Neuronal stem cell (in vitro differentiated cells): ENCODE results near the gene VGLL3.

Source experiments
- DNase-seq: peaks from one replicate; pipeline ENCODE4 v3.0.0-alpha.2; 2013; ENCODE audit warnings: low spot score
- H2AFZ ChIP-seq: one replicate; pipeline ENCODE4 v1.6.1; 2013; ENCODE audit warnings: mild to moderate bottlenecking, low read length, inconsistent platforms
- H2AK5ac ChIP-seq: 2 replicates; pipeline ENCODE4 v1.6.1; 2013; ENCODE audit warnings: low read depth, mild to moderate bottlenecking, inconsistent platforms, low read length, moderate library complexity, mixed read lengths
- H2BK120ac ChIP-seq: 2 replicates; pipeline ENCODE4 v1.6.1; 2013; ENCODE audit warnings: low read depth, mild to moderate bottlenecking, inconsistent platforms, low read length, moderate library complexity, mixed read lengths
- H2BK12ac ChIP-seq: one replicate; pipeline ENCODE4 v1.6.1; 2013; ENCODE audit warnings: low read length, inconsistent platforms
- H2BK15ac ChIP-seq: 2 replicates; pipeline ENCODE4 v1.6.1; 2013; ENCODE audit warnings: mild to moderate bottlenecking, low read length, inconsistent platforms, mixed read lengths
- H2BK5ac ChIP-seq: one replicate; pipeline ENCODE4 v1.6.1; 2013; ENCODE audit warnings: inconsistent platforms, mild to moderate bottlenecking, low read length, moderate library complexity
- H3K14ac ChIP-seq: one replicate; pipeline ENCODE4 v1.6.1; 2013; ENCODE audit warnings: low read length, inconsistent platforms
- H3K18ac ChIP-seq: 2 replicates; pipeline ENCODE4 v1.6.1; 2013; ENCODE audit warnings: low read length, inconsistent platforms
- H3K23ac ChIP-seq: 2 replicates; pipeline ENCODE4 v1.6.1; 2013; ENCODE audit warnings: low read depth, mild to moderate bottlenecking, mixed read lengths, low read length, inconsistent platforms; ENCODE audit not compliant: poor library complexity
- H3K27ac ChIP-seq: replicated peaks from 3 replicates; pipeline ENCODE4 v1.5.1; 2013; ENCODE audit warnings: low read length, inconsistent platforms
- H3K27me3 ChIP-seq, 3 experiments: 2 replicates each; pipeline ENCODE4 v1.6.1; 2013; ENCODE audit warnings: low read length in 3 of 3, mild to moderate bottlenecking in 2 of 3, inconsistent platforms in 1 of 3, low read depth in 1 of 3, mixed read lengths in 1 of 3, moderate library complexity in 1 of 3; ENCODE audit not compliant: control insufficient read depth in 3 of 3, insufficient read depth in 3 of 3
- H3K36me3 ChIP-seq, 2 donors: replicated peaks in 1 of 2; 2 replicates each; pipeline ENCODE4 v1.6.1; 2013; ENCODE audit warnings: low read length in 2 of 2; ENCODE audit not compliant: control insufficient read depth in 2 of 2, insufficient read depth in 2 of 2
- H3K4ac ChIP-seq: 2 replicates; pipeline ENCODE4 v1.6.1; 2013; ENCODE audit warnings: inconsistent platforms, mild to moderate bottlenecking, low read length, moderate library complexity
- H3K4me1 ChIP-seq, 2 donors: 1 replicate in 1 of 2; 2 replicates in 1 of 2; pipeline ENCODE4 v1.6.1; 2013; ENCODE audit warnings: low read length in 2 of 2, low read depth in 1 of 2; ENCODE audit not compliant: control insufficient read depth in 2 of 2, insufficient read depth in 1 of 2
- H3K4me2 ChIP-seq: one replicate; pipeline ENCODE4 v1.6.1; 2013; ENCODE audit warnings: mild to moderate bottlenecking, low read length, inconsistent platforms; ENCODE audit not compliant: insufficient read depth, poor library complexity, severe bottlenecking
- H3K4me3 ChIP-seq, 2 donors: 2 replicates each; pipeline ENCODE4 v1.5.1; 2013; ENCODE audit warnings: low read length in 2 of 2, mild to moderate bottlenecking in 2 of 2, inconsistent platforms in 1 of 2, moderate library complexity in 1 of 2
- H3K79me1 ChIP-seq: one replicate; pipeline ENCODE4 v1.6.1; 2013; ENCODE audit warnings: low read depth, mild to moderate bottlenecking, inconsistent platforms, low read length, moderate library complexity
- H3K9ac ChIP-seq: one replicate; pipeline ENCODE4 v1.6.1; 2013; ENCODE audit warnings: mild to moderate bottlenecking, low read depth, low read length, inconsistent platforms; ENCODE audit not compliant: poor library complexity
- H3K9me3 ChIP-seq, 2 donors: replicated peaks in 1 of 2; 2 replicates each; pipeline versions ENCODE3 to v1.6.1; 2013; ENCODE audit warnings: low read length in 2 of 2, mild to moderate bottlenecking in 2 of 2, inconsistent platforms in 1 of 2, low read depth in 1 of 2, mixed read lengths in 1 of 2, moderate library complexity in 1 of 2; ENCODE audit not compliant: control insufficient read depth in 2 of 2, insufficient read depth in 1 of 2
- H4K8ac ChIP-seq: one replicate; pipeline ENCODE4 v1.6.1; 2013; ENCODE audit warnings: low read depth, mild to moderate bottlenecking, inconsistent platforms, low read length, moderate library complexity
- H4K91ac ChIP-seq: one replicate; pipeline ENCODE4 v1.6.1; 2013; ENCODE audit warnings: low read length, low read depth, mild to moderate bottlenecking, inconsistent platforms; ENCODE audit not compliant: poor library complexity
- WGBS, 2 donors: extraction: QIAGEN DNeasy Blood & Tissue Kit; methylation state at CpG; one replicate each; pipeline ENCODE4 v1.1.7; 2013; ENCODE audit warnings: missing lambda C conversion rate in 2 of 2, mixed read lengths in 1 of 2; ENCODE audit not compliant: insufficient read length in 2 of 2, insufficient replicate concordance in 1 of 2; ENCODE audit errors: extremely low coverage in 2 of 2; 5-methylcytosine and 5-hydroxymethylcytosine counted together

Gene VGLL3

DNA sequence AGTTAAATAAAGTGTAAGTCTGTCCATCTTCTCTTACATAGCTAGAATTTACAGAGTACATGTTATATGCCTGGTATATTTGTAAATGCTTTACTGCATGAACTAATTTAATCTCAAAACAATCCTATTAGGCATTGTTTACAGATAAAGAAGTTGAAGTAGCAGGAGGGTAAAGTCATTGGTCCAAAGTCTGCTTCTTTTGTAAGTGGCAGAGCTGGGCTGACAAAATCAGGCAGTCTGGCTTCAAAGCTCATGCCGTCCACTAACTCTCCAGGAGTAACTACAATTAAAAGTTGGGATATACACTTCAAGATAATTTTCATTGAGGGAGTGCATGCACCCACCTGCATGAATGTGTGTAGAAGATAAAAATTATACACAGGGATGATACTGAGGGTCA, 27.3 kb downstream of the VGLL3 start:
- peaks cover 0 to 8% of the 10 kb centered on the region in 2 donors for H3K4me1 ChIP-seq
- no peak overlapping the region for H2BK5ac ChIP-seq
- H3K18ac ChIP-seq, result no peak overlapping the region
- no peak overlapping the region for H3K4ac ChIP-seq
- no peaks in the 10 kb centered on the region for H3K27me3 ChIP-seq
- H3K23ac ChIP-seq, result no peak overlapping the region
- H2BK12ac ChIP-seq, result no peak overlapping the region
- no peaks in the 10 kb centered on the region for H3K79me1 ChIP-seq
- no peak overlapping the region for H3K4me3 ChIP-seq
- no peak overlapping the region for H3K27ac ChIP-seq
- no peak overlapping the region for H2AFZ ChIP-seq
- H2BK120ac ChIP-seq, result no peak overlapping the region
- H2BK15ac ChIP-seq, result no peak overlapping the region
- no peak overlapping the region for H3K9ac ChIP-seq
- no peak overlapping the region for H3K4me2 ChIP-seq
- DNase-seq, result no peak
- H3K36me3 ChIP-seq, result no peaks in the 10 kb centered on the region
- H4K8ac ChIP-seq, result no peak overlapping the region
- no peak overlapping the region for H2AK5ac ChIP-seq
- H4K91ac ChIP-seq, result no peak overlapping the region
- no peak overlapping the region for H3K14ac ChIP-seq
- H3K9me3 ChIP-seq, result no peaks in the 10 kb centered on the region
- no CpG with 5 or more reads among the region's 1 CpG for WGBS, 2 donors

DNA sequence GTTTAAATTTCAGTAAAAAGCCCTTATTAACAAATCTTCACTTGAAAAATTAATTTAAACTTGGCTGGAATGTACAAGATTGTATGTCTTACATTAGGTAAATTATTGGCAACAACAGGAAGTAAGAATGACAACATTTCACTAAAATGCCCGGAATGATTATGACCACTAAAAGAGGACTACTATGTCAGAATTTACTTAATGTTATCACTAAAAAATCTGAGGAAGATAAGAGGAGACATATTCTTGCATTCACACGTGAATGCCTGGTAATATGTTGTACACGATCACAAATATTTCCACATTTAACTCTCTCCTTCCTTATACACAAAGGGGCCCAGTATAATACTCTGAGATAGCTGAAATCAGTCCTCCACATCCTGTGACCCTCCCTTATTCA, 29.7 kb downstream of the VGLL3 start:
- Histone ChIP-seq H3K4me1 (no peaks in the 10 kb centered on the region), H3K4me3 (no peak overlapping the region)
- WGBS, 2 donors, result no CpG with 5 or more reads among the region's 3 CpGs

DNA sequence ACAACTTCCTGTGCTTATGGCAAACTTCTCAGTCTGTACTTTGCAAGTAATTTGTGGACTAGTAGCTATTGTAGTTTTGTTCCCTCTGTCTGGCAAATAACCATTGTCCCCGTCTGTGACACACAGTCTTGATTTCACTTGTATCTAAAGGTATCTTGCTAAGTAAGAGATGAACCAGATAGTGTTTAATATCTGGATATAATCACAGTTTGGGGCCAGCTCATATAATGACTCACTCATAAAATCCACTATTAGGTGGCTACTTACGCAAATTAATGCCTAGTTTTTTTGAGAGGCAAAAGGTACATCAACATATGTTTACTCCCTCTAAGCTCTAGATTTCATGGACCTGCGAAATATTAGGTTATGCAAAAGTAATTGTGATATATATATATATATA, 30.4 kb downstream of the VGLL3 start:
- Histone ChIP-seq H4K8ac (no peak overlapping the region), H3K4me2 (no peak overlapping the region), H3K4ac (no peak overlapping the region), H3K79me1 (no peaks in the 10 kb centered on the region), H3K27me3 (no peaks in the 10 kb centered on the region), H3K4me3 (no peak overlapping the region), H3K9me3 (no peaks in the 10 kb centered on the region), H2AK5ac (no peak overlapping the region), H4K91ac (no peak overlapping the region), H3K14ac (no peak overlapping the region), H3K9ac (no peak overlapping the region), H2BK15ac (no peak overlapping the region), H3K27ac (no peak overlapping the region), H2BK5ac (no peak overlapping the region), H2BK12ac (no peak overlapping the region), H3K4me1 (no peaks in the 10 kb centered on the region), H2BK120ac (no peak overlapping the region), H3K36me3 (no peaks in the 10 kb centered on the region), H2AFZ (no peak overlapping the region), H3K23ac (no peak overlapping the region), H3K18ac (no peak overlapping the region)
- no CpG with 5 or more reads among the region's 3 CpGs for WGBS, 2 donors
- no peak for DNase-seq

More for the DNA sequence above, 29.7 kb downstream of the VGLL3 start:
- Histone ChIP-seq H2BK120ac (no peak overlapping the region), H2BK12ac (no peak overlapping the region), H3K27ac (no peak overlapping the region), H2BK15ac (no peak overlapping the region), H2AFZ (no peak overlapping the region), H3K9me3 (no peaks in the 10 kb centered on the region), H3K4me2 (no peak overlapping the region), H4K8ac (no peak overlapping the region), H2BK5ac (no peak overlapping the region), H2AK5ac (no peak overlapping the region), H3K23ac (no peak overlapping the region), H3K18ac (no peak overlapping the region), H3K9ac (no peak overlapping the region), H3K4ac (no peak overlapping the region), H3K14ac (no peak overlapping the region), H3K79me1 (no peaks in the 10 kb centered on the region), H4K91ac (no peak overlapping the region), H3K27me3 (no peaks in the 10 kb centered on the region), H3K36me3 (no peaks in the 10 kb centered on the region)
- DNase-seq, result no peak

DNA sequence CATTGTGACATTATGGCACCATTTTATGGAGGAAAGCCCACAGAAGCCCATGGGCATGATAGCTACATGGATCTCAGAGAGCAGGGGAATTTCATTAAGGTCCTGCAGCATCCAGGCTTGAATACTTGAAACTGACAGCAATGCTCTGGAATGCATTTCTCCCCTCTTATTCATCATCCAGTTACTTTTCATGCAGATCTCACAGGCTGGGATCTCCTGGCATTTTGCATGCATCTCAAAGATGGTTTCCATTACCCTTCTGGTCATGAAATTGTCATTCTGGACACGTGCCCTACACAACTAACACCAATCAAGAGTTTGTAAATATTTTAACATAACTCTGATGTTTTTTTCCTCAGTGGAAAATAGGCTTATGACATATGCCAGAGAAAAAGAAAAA, 32.4 kb downstream of the VGLL3 start:
- Histone ChIP-seq H3K4ac (no peak overlapping the region), H2BK5ac (no peak overlapping the region), H3K9me3 (no peaks in the 10 kb centered on the region), H3K23ac (no peak overlapping the region), H3K18ac (no peak overlapping the region), H4K91ac (no peak overlapping the region), H3K4me3 (no peak overlapping the region), H3K9ac (no peak overlapping the region), H2BK120ac (no peak overlapping the region), H3K4me2 (no peak overlapping the region), H2AFZ (no peak overlapping the region), H2BK15ac (no peak overlapping the region), H3K27me3 (no peaks in the 10 kb centered on the region), H3K79me1 (no peaks in the 10 kb centered on the region), H3K27ac (no peak overlapping the region), H3K36me3 (no peaks in the 10 kb centered on the region), H4K8ac (no peak overlapping the region), H3K14ac (no peak overlapping the region), H2BK12ac (no peak overlapping the region), H3K4me1 (no peaks in the 10 kb centered on the region), H2AK5ac (no peak overlapping the region)
- DNase-seq, result no peak
- WGBS, 2 donors, result no CpG with 5 or more reads among the region's 1 CpG
